ENCODE results near the gene NELFA.
A peak's percentile ranks its signal among the peaks of the same experiment; 100 is the strongest.

The NELFA gene

GRCh38 chr4:2008921-2009650 lies at the start of gene NELFA:
TSS of gene NELFA (minus strand) at chr4:2008974. CDS start at chr4:2008959, 15 bp downstream.
- peak within 1 kb of the TSS; percentile 99 for H3K4me3 ChIP-seq (ENCODE audit: low read length)
- TF ChIP-seq, protein P1, sequence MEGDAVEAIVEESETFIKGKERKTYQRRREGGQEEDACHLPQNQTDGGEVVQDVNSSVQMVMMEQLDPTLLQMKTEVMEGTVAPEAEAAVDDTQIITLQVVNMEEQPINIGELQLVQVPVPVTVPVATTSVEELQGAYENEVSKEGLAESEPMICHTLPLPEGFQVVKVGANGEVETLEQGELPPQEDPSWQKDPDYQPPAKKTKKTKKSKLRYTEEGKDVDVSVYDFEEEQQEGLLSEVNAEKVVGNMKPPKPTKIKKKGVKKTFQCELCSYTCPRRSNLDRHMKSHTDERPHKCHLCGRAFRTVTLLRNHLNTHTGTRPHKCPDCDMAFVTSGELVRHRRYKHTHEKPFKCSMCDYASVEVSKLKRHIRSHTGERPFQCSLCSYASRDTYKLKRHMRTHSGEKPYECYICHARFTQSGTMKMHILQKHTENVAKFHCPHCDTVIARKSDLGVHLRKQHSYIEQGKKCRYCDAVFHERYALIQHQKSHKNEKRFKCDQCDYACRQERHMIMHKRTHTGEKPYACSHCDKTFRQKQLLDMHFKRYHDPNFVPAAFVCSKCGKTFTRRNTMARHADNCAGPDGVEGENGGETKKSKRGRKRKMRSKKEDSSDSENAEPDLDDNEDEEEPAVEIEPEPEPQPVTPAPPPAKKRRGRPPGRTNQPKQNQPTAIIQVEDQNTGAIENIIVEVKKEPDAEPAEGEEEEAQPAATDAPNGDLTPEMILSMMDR (conservative IDR thresholded peaks at IDR 0.05; ENCODE audit: low read length), result peak; percentile 41
- peak; percentile 88 for DNase-seq (ENCODE audit: low read depth)

GRCh38 chr4:2057382-2058065 lies 48.8 kb upstream of the NELFA start:
- DNase-seq (ENCODE audit: low read depth), result no peak

DNA sequence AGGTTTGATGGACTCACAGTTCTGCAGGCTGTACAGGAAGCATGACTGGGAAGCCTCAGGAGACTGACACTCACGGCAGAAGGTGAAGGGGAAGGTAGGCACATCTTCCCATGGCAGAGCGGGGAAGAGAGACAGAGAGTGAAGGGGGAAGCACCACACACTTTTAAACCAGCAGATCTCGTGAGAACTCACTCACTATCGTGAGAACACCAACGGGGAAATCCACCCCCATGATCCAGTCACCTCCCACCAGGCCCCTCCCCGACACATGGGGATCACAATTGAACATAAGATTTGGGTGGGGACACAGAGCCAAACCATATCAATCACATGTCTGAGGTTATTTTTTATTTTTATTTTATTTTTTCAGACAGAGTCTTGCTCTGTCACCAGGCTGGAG lies 45.4 kb upstream of the NELFA start:
- TF ChIP-seq, protein P1 (conservative IDR thresholded peaks at IDR 0.05; ENCODE audit: low read length), result no peak
- no peak for DNase-seq (ENCODE audit: low read depth)
- no peak overlapping the region for H3K4me3 ChIP-seq (ENCODE audit: low read length)

More at GRCh38 chr4:2057382-2058065, 48.8 kb upstream of the NELFA start:
- TF ChIP-seq, protein P1 (conservative IDR thresholded peaks at IDR 0.05; ENCODE audit: low read length), result no peak
- H3K4me3 ChIP-seq (ENCODE audit: low read length), result no peak overlapping the region

DNA sequence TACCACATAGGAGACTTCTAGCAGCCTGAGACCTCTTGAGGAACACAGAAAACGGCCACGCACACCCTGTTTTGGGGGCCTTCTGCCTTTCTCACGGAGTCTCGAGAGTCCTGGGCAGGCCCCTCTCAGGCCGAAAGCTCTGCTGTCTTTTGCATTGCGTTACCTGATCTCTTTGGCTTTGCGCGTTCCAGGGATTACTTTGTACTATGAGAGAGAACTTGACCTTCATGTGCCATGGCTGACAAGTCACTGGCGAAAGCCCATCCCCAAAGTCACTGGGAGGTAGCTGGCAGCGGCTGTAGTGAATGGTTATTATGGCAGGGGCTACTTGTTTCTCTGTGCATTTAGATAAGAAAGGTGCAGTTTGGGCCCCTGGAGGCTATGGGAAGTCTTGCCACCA lies 42.3 kb upstream of the NELFA start:
- no peak for DNase-seq (ENCODE audit: low read depth)
- TF ChIP-seq, protein P1 (conservative IDR thresholded peaks at IDR 0.05; ENCODE audit: low read length), result no peak
- H3K4me3 ChIP-seq (ENCODE audit: low read length), result no peak overlapping the region

- DNase-seq (ENCODE audit: low read depth), result no peak
- TF ChIP-seq, protein P1 (conservative IDR thresholded peaks at IDR 0.05; ENCODE audit: low read length), result no peak
- H3K4me3 ChIP-seq (ENCODE audit: low read length), result no peak overlapping the region
Measured at GRCh38 chr4:2049811-2050210, 41.0 kb upstream of the NELFA start.

DNA sequence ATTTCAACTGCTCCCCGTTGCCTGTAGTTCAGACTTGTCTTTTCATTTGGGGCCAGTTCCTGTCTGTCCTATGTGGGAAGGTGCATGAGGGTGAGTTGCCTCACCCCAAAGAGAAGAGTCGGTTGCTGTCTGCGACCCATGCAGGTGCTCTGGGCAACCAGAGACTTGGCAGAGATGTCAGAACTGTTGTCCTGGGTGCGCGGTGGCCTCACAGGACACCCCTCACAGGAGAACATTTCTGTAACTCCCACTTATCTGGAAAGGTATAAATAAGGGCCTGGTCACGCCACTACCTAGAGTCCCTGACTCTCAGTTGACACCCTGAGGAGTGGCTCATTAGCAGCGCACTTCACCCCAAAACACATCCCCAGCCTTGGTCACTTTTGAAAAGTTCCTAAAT lies 40.6 kb upstream of the NELFA start:
- no peak for DNase-seq (ENCODE audit: low read depth)
- TF ChIP-seq, protein P1 (conservative IDR thresholded peaks at IDR 0.05; ENCODE audit: low read length), result no peak
- H3K4me3 ChIP-seq (ENCODE audit: low read length), result no peak overlapping the region

DNA sequence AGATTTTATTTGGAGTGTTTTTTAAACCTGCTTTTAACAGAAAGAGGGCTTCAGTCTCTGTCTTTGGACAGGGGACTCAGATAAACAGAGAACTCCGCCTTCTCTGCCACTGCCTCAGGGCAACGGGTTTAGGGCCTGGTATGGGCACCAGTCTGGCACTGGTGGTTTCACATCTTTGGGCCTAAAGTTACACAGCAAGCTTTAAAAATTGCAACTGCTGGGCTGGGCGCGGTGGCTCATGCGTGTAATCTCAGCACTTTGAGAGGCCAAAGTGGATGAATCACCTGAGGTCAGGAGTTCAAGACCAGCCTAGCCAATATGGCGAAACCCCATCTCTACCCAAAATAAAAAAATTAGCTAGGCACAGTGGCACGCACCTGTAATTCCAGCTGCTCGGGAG lies 40.1 kb upstream of the NELFA start:
- TF ChIP-seq, protein P1 (conservative IDR thresholded peaks at IDR 0.05; ENCODE audit: low read length), result no peak
- H3K4me3 ChIP-seq (ENCODE audit: low read length), result no peak overlapping the region
- DNase-seq (ENCODE audit: low read depth), result no peak

All from AG10803 (cell line).